B cell (primary cell): ENCODE measurements around the gene RAP1GAP.

Experiments
- CTCF ChIP-seq: fragments of 200-600 bp; IDR thresholded peaks from one replicate; pipeline ENCODE4 v1.8.0; 2022; ENCODE audit warnings: antibody characterized with exemption, mild to moderate bottlenecking
- EZH2 ChIP-seq: IDR thresholded peaks from 2 replicates; pipeline ENCODE4 v1.6.1; 2012; ENCODE audit warnings: borderline replicate concordance, low read depth, mild to moderate bottlenecking, moderate library complexity, low read length; ENCODE audit not compliant: insufficient read depth, poor library complexity, severe bottlenecking

- TF ChIP-seq CTCF, result no peak
- no peak for TF ChIP-seq EZH2
Measured at GRCh38 chr1:21589618-21590017, 79.5 kb downstream of the RAP1GAP start.
